ENCODE data around the gene NGLY1. TPM values are rescaled to one million over a fixed set of nuclear protein-coding genes. Genes with fewer than 3 reads are reported as not detected.

Gene NGLY1
- total RNA-seq, 4 donors from 2014 or later: 21.2 to 25.7 (median 23.3) TPM

DNA sequence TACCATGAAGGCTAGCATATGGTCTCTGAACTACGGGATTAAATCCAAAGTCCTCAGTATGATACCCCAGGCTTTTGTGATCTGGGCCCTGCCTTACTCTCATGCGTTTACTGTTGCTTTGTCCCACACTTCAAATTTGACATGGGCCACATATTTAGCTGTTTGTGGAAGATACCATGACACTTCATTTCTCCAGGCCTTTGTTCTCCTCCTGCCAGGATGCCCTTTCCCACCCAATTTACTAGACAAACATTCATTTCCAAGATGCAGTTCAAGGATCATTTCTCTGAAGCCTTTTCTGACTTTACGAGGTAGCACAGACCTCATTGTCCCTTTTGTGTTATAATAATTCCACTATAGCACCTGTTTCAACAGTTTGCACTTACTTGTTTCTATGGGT, 4.4 kb upstream of the NGLY1 start:
- 97% methylated on average over 3 of the region's 3 CpGs for WGBS
- H3K9me3 ChIP-seq: no peaks in the 10 kb centered on the region
- H3K27ac ChIP-seq (replicated peaks in 1 of 4): no peak overlapping the region
- H3K4me3 ChIP-seq: no peak overlapping the region
- DNase-seq (ENCODE audit: extremely low spot score): no peak
- H3K27me3 ChIP-seq: no peaks in the 10 kb centered on the region
- peaks cover 11 to 41% (median 37%) of the 10 kb centered on the region in 4 donors for H3K4me1 ChIP-seq
- intact Hi-C loops (cut with DNase I): no loop called here
- H3K36me3 ChIP-seq: no peaks in the 10 kb centered on the region
- TF ChIP-seq, protein P1, sequence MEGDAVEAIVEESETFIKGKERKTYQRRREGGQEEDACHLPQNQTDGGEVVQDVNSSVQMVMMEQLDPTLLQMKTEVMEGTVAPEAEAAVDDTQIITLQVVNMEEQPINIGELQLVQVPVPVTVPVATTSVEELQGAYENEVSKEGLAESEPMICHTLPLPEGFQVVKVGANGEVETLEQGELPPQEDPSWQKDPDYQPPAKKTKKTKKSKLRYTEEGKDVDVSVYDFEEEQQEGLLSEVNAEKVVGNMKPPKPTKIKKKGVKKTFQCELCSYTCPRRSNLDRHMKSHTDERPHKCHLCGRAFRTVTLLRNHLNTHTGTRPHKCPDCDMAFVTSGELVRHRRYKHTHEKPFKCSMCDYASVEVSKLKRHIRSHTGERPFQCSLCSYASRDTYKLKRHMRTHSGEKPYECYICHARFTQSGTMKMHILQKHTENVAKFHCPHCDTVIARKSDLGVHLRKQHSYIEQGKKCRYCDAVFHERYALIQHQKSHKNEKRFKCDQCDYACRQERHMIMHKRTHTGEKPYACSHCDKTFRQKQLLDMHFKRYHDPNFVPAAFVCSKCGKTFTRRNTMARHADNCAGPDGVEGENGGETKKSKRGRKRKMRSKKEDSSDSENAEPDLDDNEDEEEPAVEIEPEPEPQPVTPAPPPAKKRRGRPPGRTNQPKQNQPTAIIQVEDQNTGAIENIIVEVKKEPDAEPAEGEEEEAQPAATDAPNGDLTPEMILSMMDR (IDR thresholded peaks at IDR 0.05): no peak
- TF ChIP-seq POLR2AphosphoS5 (IDR thresholded peaks at IDR 0.05) (no peak), EP300 (IDR thresholded peaks at IDR 0.05) (no peak), POLR2A (IDR thresholded peaks at IDR 0.05; ENCODE audit: low read depth) (no peak)

DNA sequence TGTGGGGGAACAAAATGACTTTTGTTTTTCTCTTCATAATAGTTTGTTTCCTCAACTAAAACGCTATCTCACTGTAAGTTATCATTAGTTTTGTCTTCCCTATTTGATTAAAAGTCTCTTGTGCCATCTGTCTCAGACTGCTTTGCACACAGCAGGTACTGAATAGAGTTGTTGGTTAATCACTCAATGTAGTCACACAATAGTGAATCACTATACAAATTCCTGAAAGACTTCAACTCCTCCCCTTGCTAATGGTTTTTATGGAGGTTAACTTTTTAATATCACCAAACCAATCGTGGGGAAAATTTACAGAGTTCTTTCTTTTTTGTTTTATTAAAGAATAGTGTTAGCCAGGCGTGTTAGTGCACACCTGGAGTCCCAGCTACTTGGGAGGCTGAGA, 2.6 kb upstream of the NGLY1 start:
- no peaks in the 10 kb centered on the region for H3K27me3 ChIP-seq
- DNase-seq (ENCODE audit: extremely low spot score): no peak
- WGBS: 87% methylated on average over 3 of the region's 3 CpGs
- TF ChIP-seq, protein P1 (IDR thresholded peaks at IDR 0.05): no peak
- TF ChIP-seq POLR2AphosphoS5 (IDR thresholded peaks at IDR 0.05) (no peak), POLR2A (IDR thresholded peaks at IDR 0.05; ENCODE audit: low read depth) (no peak), EP300 (IDR thresholded peaks at IDR 0.05) (no peak)
- no peaks in the 10 kb centered on the region for H3K36me3 ChIP-seq
- no peak overlapping the region for H3K4me3 ChIP-seq
- H3K4me1 ChIP-seq: peaks cover 24 to 41% (median 38%) of the 10 kb centered on the region in 4 donors
- intact Hi-C loops (cut with DNase I): no loop called here
- no peaks in the 10 kb centered on the region for H3K9me3 ChIP-seq
- H3K27ac ChIP-seq (replicated peaks in 1 of 4): no peak overlapping the region

DNA sequence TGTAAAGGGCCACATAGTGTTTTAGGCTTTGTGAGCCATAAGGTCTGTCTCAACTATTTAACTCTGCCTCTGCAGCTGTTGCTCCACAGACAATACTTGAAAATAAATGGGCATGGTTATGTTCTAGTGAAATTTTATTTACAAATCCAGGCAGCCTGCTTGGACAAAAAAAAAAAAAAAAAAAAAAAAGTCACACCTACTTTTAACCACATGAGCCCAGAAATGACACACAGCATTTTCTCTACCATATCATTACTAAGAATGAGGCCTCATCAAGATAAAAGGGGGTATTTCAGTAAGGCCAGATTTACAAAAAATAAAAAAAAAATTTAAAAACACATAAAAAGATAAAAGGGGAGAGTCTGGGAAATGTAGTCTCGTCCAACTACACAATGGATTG, 1.7 kb upstream of the NGLY1 start:
- H3K4me1 ChIP-seq: peaks cover 20 to 39% (median 32%) of the 10 kb centered on the region in 4 donors
- no peak for DNase-seq (ENCODE audit: extremely low spot score)
- no peaks in the 10 kb centered on the region for H3K9me3 ChIP-seq
- intact Hi-C loops (cut with DNase I): loop anchor here (5.0 kb wide), 1 partner anchor 138 kb away; no protein-coding TSS in a partner anchor
- no peak for TF ChIP-seq POLR2AphosphoS5 (IDR thresholded peaks at IDR 0.05)
- TF ChIP-seq POLR2A (IDR thresholded peaks at IDR 0.05; ENCODE audit: low read depth): no peak
- TF ChIP-seq EP300 (IDR thresholded peaks at IDR 0.05): no peak
- TF ChIP-seq, protein P1 (IDR thresholded peaks at IDR 0.05): no peak
- WGBS: 93% methylated on average over 1 of the region's 1 CpG
- no peak overlapping the region for H3K27ac ChIP-seq (replicated peaks in 1 of 4)
- no peaks in the 10 kb centered on the region for H3K27me3 ChIP-seq
- no peaks in the 10 kb centered on the region for H3K36me3 ChIP-seq
- H3K4me3 ChIP-seq: no peak overlapping the region

DNA sequence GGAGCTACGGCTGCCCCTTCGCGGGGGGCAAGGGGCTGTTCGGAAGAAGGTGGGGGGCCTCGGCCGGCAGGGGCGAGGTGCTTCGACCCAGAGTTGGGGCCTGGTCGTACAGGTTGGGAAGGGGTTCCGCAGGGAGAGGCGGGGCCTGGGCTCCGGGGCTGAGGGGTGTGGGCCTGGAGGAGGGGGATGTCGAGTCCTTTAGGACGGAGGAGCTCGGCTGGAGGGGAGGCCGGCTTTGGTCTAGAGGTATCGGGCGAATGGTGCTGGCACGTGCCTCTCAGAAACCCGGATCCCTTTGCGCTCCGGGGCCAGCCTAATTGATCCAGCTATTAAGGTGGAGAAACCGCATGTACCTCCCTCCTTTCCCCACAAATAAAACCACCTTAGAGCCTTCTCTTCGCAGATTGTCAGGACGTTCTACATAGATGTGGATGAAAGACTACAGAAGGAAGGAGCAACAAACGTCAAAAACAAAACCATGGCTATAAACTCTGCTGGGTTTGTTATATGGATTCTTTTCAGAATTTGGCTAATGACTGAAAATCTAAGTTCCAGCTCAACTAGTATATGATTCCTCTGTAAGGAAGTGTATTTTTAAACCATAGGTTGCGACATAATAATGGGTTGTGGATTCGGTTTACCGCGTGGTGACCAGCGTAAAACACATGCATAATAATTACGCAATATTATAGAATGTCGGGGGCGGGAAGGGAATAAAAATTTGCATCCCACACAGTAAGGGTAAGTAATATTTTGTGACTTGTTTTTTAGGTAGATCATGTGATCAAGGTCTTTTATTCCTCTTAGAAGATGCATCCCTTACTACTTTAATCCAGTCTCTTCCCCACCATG, 644 bp upstream of the NGLY1 start:
- Histone ChIP-seq H3K4me1 (peaks cover 18 to 34% (median 28%) of the 10 kb centered on the region in 4 donors), H3K36me3 (no peaks in the 10 kb centered on the region), H3K9me3 (no peaks in the 10 kb centered on the region), H3K27ac (replicated peaks in 1 of 4) (peak overlapping the region; percentile 92 to 95 (median 92)), H3K4me3 (peak overlapping the region; percentile 92 to 97 (median 92)), H3K27me3 (no peaks in the 10 kb centered on the region)
- 27% methylated on average over 23 of the region's 34 CpGs for WGBS
- intact Hi-C loops (cut with DNase I): loop anchor here (2.0 to 5.0 kb wide), 2 partner anchors 119 to 137 kb away; partner anchors contain the start of gene TOP2B
- DNase-seq (ENCODE audit: extremely low spot score): no peak
- TF ChIP-seq EP300 (IDR thresholded peaks at IDR 0.05) (no peak), POLR2A (IDR thresholded peaks at IDR 0.05; ENCODE audit: low read depth) (no peak), POLR2AphosphoS5 (IDR thresholded peaks at IDR 0.05) (no peak)
- TF ChIP-seq, protein P1 (IDR thresholded peaks at IDR 0.05): no peak
